A549 (cell line): Measurements from ENCODE around the gene FGR.

ENCODE experiments used
- CBX8 ChIP-seq: fragments of 200-600 bp; sonication (generic); IDR thresholded peaks from 2 replicates; pipeline ENCODE4 v1.6.1; 2016
- CTCF ChIP-seq: fragments of >200 bp; sonication (Bioruptor Twin); formaldehyde crosslinking; IDR thresholded peaks from 3 replicates; pipeline ENCODE4 v1.5.1; 2016
- ELK1 ChIP-seq: fragments of 150-350 bp; IDR thresholded peaks from 2 replicates; pipeline ENCODE4 v1.6.1; 2014; ENCODE audit warnings: low read depth, mild to moderate bottlenecking, low read length
- JUNB ChIP-seq: fragments of >200 bp; sonication (Bioruptor Twin); formaldehyde crosslinking; IDR thresholded peaks from 2 replicates; pipeline ENCODE4 v1.6.1; 2016
- POLR2A ChIP-seq: IDR thresholded peaks from 2 replicates; pipeline ENCODE4 v1.6.1; 2012; ENCODE audit warnings: mild to moderate bottlenecking, low read length
- RAD21 ChIP-seq, 2 experiments: fragments of >200 bp in 1 of 2; sonication (Bioruptor Twin) in 1 of 2; formaldehyde crosslinking in 1 of 2; IDR thresholded peaks in 1 of 2; conservative IDR thresholded peaks in 1 of 2; 2 replicates in 1 of 2; 3 replicates in 1 of 2; pipeline ENCODE4 v1.6.1; 2012 to 2018; ENCODE audit warnings: inconsistent platforms in 1 of 2
- SMC3 ChIP-seq: fragments of >200 bp; sonication (Bioruptor Twin); formaldehyde crosslinking; IDR thresholded peaks from 3 replicates; pipeline ENCODE4 v1.6.1; 2018; ENCODE audit warnings: inconsistent platforms

- TF ChIP-seq CTCF (no peak), SMC3 (no peak), ELK1 (no peak), POLR2A (no peak), CBX8 (no peak), RAD21 (conservative IDR thresholded peaks at IDR 0.05 in 1 of 2, IDR thresholded peaks at IDR 0.05 in 1 of 2) (no peak), JUNB (no peak)
These were observed 29.3 kb upstream of the FGR start for GRCh38 chr1:27664291-27664690.
